Muscle layer of duodenum (tissue), 2 donors: ENCODE measurements around the gene NELL2.

Experiments
- H3K27ac ChIP-seq: one replicate; pipeline ENCODE4 v1.7.0; 2013; ENCODE audit warnings: mild to moderate bottlenecking, low read length
- H3K27me3 ChIP-seq: one replicate; pipeline ENCODE4 v1.7.0; 2013; ENCODE audit warnings: low read depth, mild to moderate bottlenecking, control low read depth, low read length
- H3K36me3 ChIP-seq, 2 donors: one replicate each; pipeline ENCODE4 v1.7.0; 2013; ENCODE audit warnings: low read length in 2 of 2, control low read depth in 1 of 2, mild to moderate bottlenecking in 1 of 2; ENCODE audit not compliant: insufficient read depth in 2 of 2, control insufficient read depth in 1 of 2
- H3K4me1 ChIP-seq, 2 donors: one replicate each; pipeline ENCODE4 v1.7.0; 2013; ENCODE audit warnings: low read length in 2 of 2, mild to moderate bottlenecking in 2 of 2, control low read depth in 1 of 2, moderate library complexity in 1 of 2; ENCODE audit not compliant: insufficient read depth in 2 of 2, control insufficient read depth in 1 of 2
- H3K4me3 ChIP-seq, 2 donors: one replicate each; pipeline ENCODE4 v1.7.0; 2013; ENCODE audit warnings: low read length in 2 of 2, low read depth in 1 of 2, mild to moderate bottlenecking in 1 of 2
- H3K9me3 ChIP-seq, 2 donors: one replicate each; pipeline ENCODE4 v1.7.0; 2013; ENCODE audit warnings: low read length in 2 of 2, control low read depth in 1 of 2, mild to moderate bottlenecking in 1 of 2; ENCODE audit not compliant: control insufficient read depth in 1 of 2
- donor health status: healthy.

The NELL2 gene

GRCh38 chr12:44558340-44559100 is 317.6 kb downstream of the NELL2 start:
- Histone ChIP-seq H3K27ac (no peak overlapping the region), H3K9me3 (no peaks in the 10 kb centered on the region), H3K4me1 (no peaks in the 10 kb centered on the region), H3K36me3 (no peaks in the 10 kb centered on the region), H3K4me3 (no peak overlapping the region), H3K27me3 (no peaks in the 10 kb centered on the region)

DNA sequence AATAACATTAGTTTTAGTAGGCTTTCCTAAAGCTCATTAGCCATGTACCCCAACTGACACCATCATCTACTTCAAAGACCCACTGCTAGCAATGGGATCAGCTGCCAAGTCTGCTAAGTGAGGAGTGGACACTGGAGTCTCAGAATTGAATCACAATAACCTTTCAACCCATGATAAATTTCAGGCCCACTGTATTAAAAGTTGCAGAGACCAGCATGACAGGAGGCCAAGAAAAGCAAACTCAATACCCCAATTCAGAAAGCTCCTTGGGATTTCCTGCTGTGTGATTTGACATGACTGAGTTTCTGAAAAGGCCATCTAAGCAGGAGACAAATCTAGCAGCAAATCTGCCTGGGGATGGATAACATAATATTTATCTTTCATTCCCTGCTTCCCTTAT is 320.7 kb downstream of the NELL2 start:
- no peaks in the 10 kb centered on the region for H3K36me3 ChIP-seq
- H3K27me3 ChIP-seq, result no peaks in the 10 kb centered on the region
- no peak overlapping the region for H3K27ac ChIP-seq
- H3K4me1 ChIP-seq, result no peaks in the 10 kb centered on the region
- H3K4me3 ChIP-seq, result no peak overlapping the region
- no peaks in the 10 kb centered on the region for H3K9me3 ChIP-seq

DNA sequence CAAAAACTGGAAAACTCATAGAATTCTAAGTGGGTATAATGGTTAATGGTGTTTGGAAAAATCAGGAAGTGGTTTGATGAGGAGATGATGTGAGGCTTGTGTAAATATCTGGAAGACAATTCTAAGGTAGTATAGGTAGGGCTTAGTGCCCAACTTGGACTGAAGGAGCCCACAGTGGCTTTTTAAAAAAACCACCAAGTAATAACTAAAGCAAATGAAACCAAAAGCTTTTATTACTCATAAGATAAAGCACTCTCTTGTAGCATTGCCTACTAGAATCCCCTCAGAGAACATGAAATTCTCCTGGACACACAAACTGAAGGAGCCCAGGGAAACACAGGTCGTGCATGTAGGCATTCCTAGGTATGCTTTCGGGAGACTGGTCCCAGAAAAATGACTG is 324.5 kb downstream of the NELL2 start:
- Histone ChIP-seq H3K9me3 (no peaks in the 10 kb centered on the region), H3K4me3 (no peak overlapping the region), H3K27ac (no peak overlapping the region), H3K4me1 (no peaks in the 10 kb centered on the region), H3K27me3 (no peaks in the 10 kb centered on the region), H3K36me3 (no peaks in the 10 kb centered on the region)

- H3K27me3 ChIP-seq, result no peaks in the 10 kb centered on the region
- no peaks in the 10 kb centered on the region for H3K4me1 ChIP-seq
- H3K36me3 ChIP-seq, result no peaks in the 10 kb centered on the region
- no peaks in the 10 kb centered on the region for H3K9me3 ChIP-seq
- no peak overlapping the region for H3K27ac ChIP-seq
- no peak overlapping the region for H3K4me3 ChIP-seq
These were observed 325.7 kb downstream of the NELL2 start for GRCh38 chr12:44550377-44550776.

DNA sequence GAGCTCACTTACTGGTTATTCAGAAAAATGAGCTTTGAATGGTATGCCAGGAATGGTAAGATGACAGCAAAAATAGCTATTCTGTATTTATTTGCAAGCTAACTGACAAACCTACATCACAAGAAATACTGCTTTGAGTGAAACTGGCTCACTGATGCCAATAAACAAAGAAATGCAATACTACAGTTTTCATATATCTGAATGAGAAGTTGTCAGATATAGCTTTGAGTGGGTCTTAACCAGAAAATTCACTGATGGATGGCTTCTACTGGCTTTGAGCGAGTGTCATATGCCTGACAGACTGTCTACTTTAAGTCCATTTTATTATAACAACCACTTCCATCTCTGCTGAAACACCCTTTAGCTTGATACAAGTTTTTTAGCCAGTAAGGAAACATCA is 330.1 kb downstream of the NELL2 start:
- no peak overlapping the region for H3K27ac ChIP-seq
- H3K4me3 ChIP-seq, result no peak overlapping the region
- no peaks in the 10 kb centered on the region for H3K36me3 ChIP-seq
- no peaks in the 10 kb centered on the region for H3K4me1 ChIP-seq
- H3K9me3 ChIP-seq, result no peaks in the 10 kb centered on the region
- no peaks in the 10 kb centered on the region for H3K27me3 ChIP-seq

GRCh38 chr12:44544018-44544417 is 332.1 kb downstream of the NELL2 start:
- Histone ChIP-seq H3K4me1 (no peaks in the 10 kb centered on the region), H3K9me3 (no peaks in the 10 kb centered on the region), H3K27me3 (no peaks in the 10 kb centered on the region), H3K27ac (no peak overlapping the region), H3K36me3 (no peaks in the 10 kb centered on the region), H3K4me3 (no peak overlapping the region)

DNA sequence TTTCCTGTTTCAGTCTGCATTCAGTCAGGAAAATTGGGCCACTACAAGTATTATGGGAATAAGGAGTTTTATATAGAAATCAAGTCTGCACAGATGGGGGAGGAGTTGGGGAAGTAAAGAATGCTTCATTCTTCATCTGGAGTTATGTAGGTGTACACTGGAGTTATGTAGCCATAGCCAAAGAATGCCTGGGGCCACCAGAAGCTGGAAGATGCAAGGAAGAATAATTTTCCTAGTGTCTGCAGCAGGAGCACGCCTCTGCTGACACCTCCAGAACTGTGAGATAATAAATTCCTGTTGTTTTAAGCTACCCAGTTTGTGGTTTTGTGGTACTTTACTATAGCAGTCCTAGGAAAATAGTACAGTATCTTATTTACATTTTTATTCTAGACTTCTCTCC is 333.4 kb downstream of the NELL2 start:
- H3K36me3 ChIP-seq, result no peaks in the 10 kb centered on the region
- no peaks in the 10 kb centered on the region for H3K4me1 ChIP-seq
- H3K4me3 ChIP-seq, result no peak overlapping the region
- H3K27ac ChIP-seq, result no peak overlapping the region
- H3K27me3 ChIP-seq, result no peaks in the 10 kb centered on the region
- H3K9me3 ChIP-seq, result no peaks in the 10 kb centered on the region

GRCh38 chr12:44537354-44537753 is 338.8 kb downstream of the NELL2 start:
- Histone ChIP-seq H3K9me3 (no peaks in the 10 kb centered on the region), H3K4me3 (no peak overlapping the region), H3K27ac (no peak overlapping the region), H3K4me1 (no peaks in the 10 kb centered on the region), H3K27me3 (no peaks in the 10 kb centered on the region), H3K36me3 (no peaks in the 10 kb centered on the region)

DNA sequence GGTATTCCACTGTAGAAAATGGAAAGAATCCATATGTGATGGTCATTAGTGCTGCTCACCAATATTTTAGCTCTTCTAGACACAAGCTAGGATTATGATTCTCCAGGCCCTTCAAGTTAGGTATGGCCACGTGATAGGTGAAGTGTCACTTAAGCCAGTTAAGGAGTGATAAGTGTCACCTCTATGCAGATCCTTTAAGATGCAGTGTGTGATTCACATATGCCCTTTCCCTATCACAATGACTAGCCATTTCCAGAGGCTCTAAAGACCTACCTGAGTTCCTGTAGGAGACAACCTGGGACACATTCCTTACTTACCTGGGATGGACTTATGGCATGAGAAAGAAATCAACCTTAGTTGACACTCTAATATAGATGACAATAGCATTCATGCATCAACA is 343.2 kb downstream of the NELL2 start:
- H3K36me3 ChIP-seq, result no peaks in the 10 kb centered on the region
- H3K27ac ChIP-seq, result no peak overlapping the region
- no peak overlapping the region for H3K4me3 ChIP-seq
- no peaks in the 10 kb centered on the region for H3K4me1 ChIP-seq
- no peaks in the 10 kb centered on the region for H3K9me3 ChIP-seq
- no peaks in the 10 kb centered on the region for H3K27me3 ChIP-seq

DNA sequence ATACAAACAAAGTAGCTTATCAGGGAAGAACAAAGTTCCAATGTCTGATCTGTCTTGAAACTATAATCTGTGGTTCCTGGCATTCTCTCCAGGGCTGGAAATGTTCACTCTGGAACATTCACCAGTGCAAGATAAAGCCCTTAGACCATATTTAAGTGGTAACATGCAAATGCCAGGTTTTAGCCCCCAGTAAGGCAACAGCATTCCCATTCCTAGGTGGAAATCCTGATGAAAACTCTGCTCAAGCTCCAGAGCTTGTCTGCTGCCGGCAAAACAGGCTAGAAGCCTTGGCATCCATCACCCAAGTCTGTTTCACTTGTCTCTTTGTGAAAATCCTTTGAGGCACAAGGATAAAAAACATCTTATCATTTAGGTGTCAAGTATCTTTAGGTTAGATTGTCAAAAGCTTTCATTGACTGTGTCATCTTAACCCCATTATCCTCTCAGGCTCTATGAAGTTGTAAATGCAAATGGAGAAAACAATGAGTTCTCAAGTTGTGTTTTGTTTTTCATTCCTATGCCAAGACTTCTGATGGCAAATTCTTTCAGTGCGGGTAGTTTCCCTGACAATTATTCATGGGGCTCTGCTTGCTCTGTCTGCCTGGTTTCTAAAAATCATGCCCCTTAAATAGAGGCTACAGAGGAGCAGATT is 344.7 kb downstream of the NELL2 start:
- H3K4me1 ChIP-seq, result no peaks in the 10 kb centered on the region
- no peak overlapping the region for H3K27ac ChIP-seq

DNA sequence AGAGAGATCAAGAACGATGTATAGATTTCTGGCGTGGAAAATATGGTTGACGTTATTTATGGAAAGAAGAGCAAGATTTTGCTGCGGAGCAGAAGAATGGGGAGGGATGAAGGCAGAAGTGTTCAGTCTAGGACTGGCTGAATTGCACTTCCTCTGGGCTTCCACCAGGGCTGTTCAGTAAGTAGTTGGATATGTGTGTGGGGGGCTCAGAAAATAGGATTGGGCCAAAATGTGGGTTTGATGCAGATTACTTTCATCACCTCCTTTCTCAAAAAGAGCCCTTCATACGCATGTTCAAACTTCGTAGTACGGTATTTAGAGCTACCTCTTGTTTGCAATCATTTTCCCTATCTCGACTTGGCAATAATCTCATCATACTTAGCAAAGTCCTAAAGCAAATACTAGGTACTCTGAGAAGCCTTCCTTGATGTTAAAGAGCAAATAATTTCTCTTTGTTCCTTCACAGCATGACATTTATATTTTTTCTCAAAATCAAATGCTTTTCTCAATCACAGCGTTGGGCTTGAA is 349.4 kb downstream of the NELL2 start:
- Histone ChIP-seq H3K9me3 (no peaks in the 10 kb centered on the region), H3K4me1 (no peaks in the 10 kb centered on the region)

More for the DNA sequence above, 344.7 kb downstream of the NELL2 start:
- no peaks in the 10 kb centered on the region for H3K9me3 ChIP-seq
- no peak overlapping the region for H3K4me3 ChIP-seq
- H3K36me3 ChIP-seq, result no peaks in the 10 kb centered on the region
- H3K27me3 ChIP-seq, result no peaks in the 10 kb centered on the region

More for the DNA sequence above, 349.4 kb downstream of the NELL2 start:
- H3K27me3 ChIP-seq, result no peaks in the 10 kb centered on the region
- no peak overlapping the region for H3K27ac ChIP-seq
- H3K4me3 ChIP-seq, result no peak overlapping the region
- H3K36me3 ChIP-seq, result no peaks in the 10 kb centered on the region
